Measurements from ENCODE around the gene MATN1. TPM values are rescaled to one million over a fixed set of nuclear protein-coding genes. Genes with fewer than 3 reads are reported as not detected.

Gene MATN1
- total and polyA plus RNA-seq, 4 donors = 0.19 TPM; not detected in 3

- no peaks in the 10 kb centered on the region for H3K9me3 ChIP-seq (ENCODE audit: control insufficient read depth in 4 of 4, low read length in 3 of 4)
- TF ChIP-seq ZBTB33 (IDR thresholded peaks at IDR 0.05) (no peak), HNF4G (IDR thresholded peaks at IDR 0.05) (no peak), FOXA1 (IDR thresholded peaks at IDR 0.05) (no peak), TAF1 (conservative IDR thresholded peaks at IDR 0.05) (no peak), HNF4A (conservative IDR thresholded peaks at IDR 0.05) (no peak), RAD21 (IDR thresholded peaks at IDR 0.05) (no peak), EGR1 (IDR thresholded peaks at IDR 0.05; ENCODE audit: low read depth in 2 of 2) (no peak)
- no peak overlapping the region for H3K4me3 ChIP-seq (ENCODE audit: low read depth in 1 of 3, low read length in 3 of 3)
- no peak overlapping the region for H3K9ac ChIP-seq (ENCODE audit: low read depth in 1 of 2, low read length in 2 of 2)
- H3K36me3 ChIP-seq (ENCODE audit: control insufficient read depth in 4 of 4, insufficient read depth in 3 of 4, low read depth in 1 of 4, low read length in 3 of 4) = no peaks in the 10 kb centered on the region
- 72% methylated on average over 9 of the region's 9 CpGs for WGBS
- no peak for DNase-seq (ENCODE audit: low spot score)
- peaks cover 0 to 6% (median 0%) of the 10 kb centered on the region in 4 donors for H3K4me1 ChIP-seq (ENCODE audit: control insufficient read depth in 4 of 4, insufficient read depth in 4 of 4, low read length in 3 of 4)
- no peaks in the 10 kb centered on the region for H3K27me3 ChIP-seq (ENCODE audit: control insufficient read depth in 4 of 4, insufficient read depth in 4 of 4, low read length in 3 of 4)
- H3K27ac ChIP-seq (ENCODE audit: low read depth in 1 of 2, low read length in 2 of 2) = no peak overlapping the region
Measured at GRCh38 chr1:30670240-30671060, 52.9 kb downstream of the MATN1 start.

- DNase-seq (ENCODE audit: low spot score) = no peak
Measured at GRCh38 chr1:30668546-30669327, 54.6 kb downstream of the MATN1 start.

More at GRCh38 chr1:30668546-30669327, 54.6 kb downstream of the MATN1 start:
- Histone ChIP-seq H3K36me3 (ENCODE audit: control insufficient read depth in 4 of 4, insufficient read depth in 3 of 4, low read depth in 1 of 4, low read length in 3 of 4) (no peaks in the 10 kb centered on the region), H3K27me3 (ENCODE audit: control insufficient read depth in 4 of 4, insufficient read depth in 4 of 4, low read length in 3 of 4) (no peaks in the 10 kb centered on the region), H3K27ac (ENCODE audit: low read depth in 1 of 2, low read length in 2 of 2) (no peak overlapping the region), H3K4me1 (ENCODE audit: control insufficient read depth in 4 of 4, insufficient read depth in 4 of 4, low read length in 3 of 4) (peaks cover 0 to 16% (median 10%) of the 10 kb centered on the region in 4 donors), H3K9me3 (ENCODE audit: control insufficient read depth in 4 of 4, low read length in 3 of 4) (no peaks in the 10 kb centered on the region), H3K4me3 (ENCODE audit: low read depth in 1 of 3, low read length in 3 of 3) (no peak overlapping the region), H3K9ac (ENCODE audit: low read depth in 1 of 2, low read length in 2 of 2) (no peak overlapping the region)
- WGBS = 95% methylated on average over 6 of the region's 6 CpGs
- TF ChIP-seq HNF4A (conservative IDR thresholded peaks at IDR 0.05) (no peak), SP1 (IDR thresholded peaks at IDR 0.05) (no peak), EGR1 (IDR thresholded peaks at IDR 0.05; ENCODE audit: low read depth in 2 of 2) (no peak), CTCF (IDR thresholded peaks at IDR 0.05; ENCODE audit: low read depth, low read length, missing input control) (no peak), RXRA (IDR thresholded peaks at IDR 0.05) (no peak), ZBTB33 (IDR thresholded peaks at IDR 0.05) (no peak), FOXA1 (IDR thresholded peaks at IDR 0.05) (no peak), RAD21 (IDR thresholded peaks at IDR 0.05) (no peak), JUND (IDR thresholded peaks at IDR 0.05) (no peak), MAX (IDR thresholded peaks at IDR 0.05) (no peak), NR2F2 (IDR thresholded peaks at IDR 0.05) (no peak), FOXA2 (IDR thresholded peaks at IDR 0.05) (no peak), HNF4G (IDR thresholded peaks at IDR 0.05) (no peak), TAF1 (conservative IDR thresholded peaks at IDR 0.05) (no peak), GABPA (IDR thresholded peaks at IDR 0.05 in 1 of 2, conservative IDR thresholded peaks at IDR 0.05 in 1 of 2) (no peak)
